ENCODE data around the gene MYL12A.

The MYL12A gene

DNA sequence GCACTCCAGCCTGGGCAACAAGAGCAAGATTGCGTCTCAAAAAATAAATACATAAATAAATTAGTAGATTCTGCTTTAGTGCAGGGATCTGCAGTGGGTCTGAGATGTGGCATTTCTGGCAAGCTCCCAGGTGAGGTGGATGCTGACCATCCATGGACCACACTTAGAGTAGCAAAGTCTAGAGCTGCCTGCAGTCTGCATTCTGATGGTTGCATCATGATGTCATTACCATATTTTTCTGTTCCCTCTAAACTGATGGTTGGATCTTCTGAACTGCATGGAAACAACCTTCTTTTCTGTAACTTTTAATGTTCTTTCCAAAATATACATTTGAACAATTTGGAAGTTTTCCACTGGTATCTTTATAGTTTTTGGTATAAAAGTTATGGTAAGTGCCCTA is 57.2 kb downstream of the MYL12A start:
- Histone ChIP-seq H3K4me1 (ENCODE audit: control insufficient read depth, insufficient read depth, low read length) (peaks cover 5% of the 10 kb centered on the region), H3K9ac (ENCODE audit: low read depth, low read length) (no peak overlapping the region), H3K4me3 (ENCODE audit: low read depth, low read length) (no peak overlapping the region), H3K36me3 (ENCODE audit: control insufficient read depth, insufficient read depth, low read length) (no peaks in the 10 kb centered on the region), H3K9me3 (ENCODE audit: control insufficient read depth, insufficient read depth, low read length) (no peaks in the 10 kb centered on the region), H3K27me3 (ENCODE audit: control insufficient read depth, insufficient read depth, low read length) (no peaks in the 10 kb centered on the region)

DNA sequence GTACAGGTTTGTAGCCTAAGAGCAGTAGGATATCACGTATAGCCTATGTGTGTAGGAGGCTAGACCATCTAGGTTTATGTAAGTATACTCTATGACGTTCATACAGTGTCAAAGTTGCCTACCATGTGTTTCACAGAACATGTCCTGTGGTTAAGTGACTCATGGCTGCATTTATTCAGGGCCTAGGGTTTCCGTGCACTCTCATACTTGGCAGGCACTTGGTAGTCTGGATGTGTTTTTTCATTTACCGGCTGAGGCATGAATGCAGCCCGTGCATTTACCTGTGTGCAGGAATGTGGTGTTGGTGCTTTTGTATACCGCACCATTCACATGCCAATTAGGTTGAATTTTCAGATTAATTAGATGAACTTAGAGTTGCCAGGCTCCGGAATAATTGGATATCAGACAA is 57.8 kb downstream of the MYL12A start:
- Histone ChIP-seq H3K9ac (ENCODE audit: low read depth, low read length) (no peak overlapping the region), H3K4me1 (ENCODE audit: control insufficient read depth, insufficient read depth, low read length) (peaks cover 5% of the 10 kb centered on the region)

More for the DNA sequence above, 57.8 kb downstream of the MYL12A start:
- Histone ChIP-seq H3K27me3 (ENCODE audit: control insufficient read depth, insufficient read depth, low read length) (no peaks in the 10 kb centered on the region), H3K36me3 (ENCODE audit: control insufficient read depth, insufficient read depth, low read length) (no peaks in the 10 kb centered on the region), H3K4me3 (ENCODE audit: low read depth, low read length) (no peak overlapping the region), H3K9me3 (ENCODE audit: control insufficient read depth, insufficient read depth, low read length) (no peaks in the 10 kb centered on the region)

All from iPS-15b (cell line).